CD4-positive, alpha-beta T cell treated with Interleukin-6 at 100 ng/mL for 8 hours (primary cell): ENCODE results near the gene PARD3.

ENCODE experiments used
- DNase-seq: peaks from one replicate; pipeline ENCODE4 v3.0.0-alpha.2; 2020; ENCODE audit warnings: mixed read lengths, low spot score

PARD3 gene

GRCh38 chr10:34689053-34689452, 126.0 kb downstream of the PARD3 start:
- DNase-seq, result no peak

DNA sequence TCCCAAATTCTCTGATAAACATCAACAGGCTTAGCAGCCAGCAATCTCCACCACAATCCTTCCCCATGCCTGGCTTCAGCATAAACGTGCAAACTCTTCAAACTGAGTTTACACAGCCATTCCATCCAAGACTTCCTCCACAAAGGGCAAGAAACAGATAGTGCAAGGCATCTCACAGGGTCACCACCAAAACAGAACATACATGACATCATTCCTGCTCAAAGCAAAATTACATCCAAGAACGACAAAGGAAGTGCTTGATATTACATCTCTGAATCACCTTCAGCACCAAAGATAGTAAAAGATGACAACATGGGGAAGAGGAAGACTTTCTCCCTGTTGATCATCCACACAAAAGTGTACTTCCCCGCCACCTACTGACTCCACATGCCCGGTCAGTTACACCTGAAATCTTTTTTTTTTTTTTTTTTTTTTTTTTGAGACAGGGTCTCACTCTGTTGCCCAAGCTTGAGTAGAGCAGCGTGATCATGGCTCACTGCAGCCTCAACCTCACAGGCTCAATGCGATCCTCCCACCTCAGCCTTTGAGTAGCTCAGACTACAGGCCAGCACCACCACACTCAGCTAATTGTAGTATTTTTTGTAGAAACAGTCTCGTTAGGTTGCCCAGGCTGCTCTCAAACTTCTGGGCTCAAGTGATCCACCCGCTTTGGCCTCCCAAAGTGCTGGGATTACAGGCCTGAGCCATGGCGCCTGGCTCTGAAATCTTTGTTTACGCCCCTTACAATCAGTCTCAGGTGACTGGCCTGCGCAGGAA, 127.5 kb downstream of the PARD3 start:
- DNase-seq, result no peak

- DNase-seq, result no peak
Observed at GRCh38 chr10:34682580-34682979, 132.5 kb downstream of the PARD3 start.

DNA sequence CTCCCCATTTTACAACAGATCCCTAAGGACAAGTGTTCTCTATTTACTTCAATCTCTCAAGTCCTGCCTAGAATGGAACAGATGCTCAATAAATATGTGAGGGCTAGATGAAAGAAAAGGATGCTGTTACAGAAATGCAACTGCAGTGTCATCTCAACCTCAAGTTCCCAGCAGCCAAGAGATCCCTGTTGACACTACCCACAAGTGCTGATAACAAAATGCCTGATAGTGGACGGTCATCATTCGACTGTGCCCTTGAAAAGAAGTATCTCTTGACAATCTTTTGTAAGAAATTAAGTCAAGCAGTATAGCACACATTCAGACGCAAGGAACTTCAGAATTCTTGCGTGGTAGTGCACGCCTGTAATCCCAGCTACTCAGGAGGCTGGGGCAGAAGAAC, 133.2 kb downstream of the PARD3 start:
- no peak for DNase-seq

- DNase-seq, result no peak
Observed at GRCh38 chr10:34679177-34679576, 135.9 kb downstream of the PARD3 start.

GRCh38 chr10:34677591-34677990, 137.5 kb downstream of the PARD3 start:
- DNase-seq, result no peak

GRCh38 chr10:34677132-34677531, 138.0 kb downstream of the PARD3 start:
- DNase-seq, result no peak

DNA sequence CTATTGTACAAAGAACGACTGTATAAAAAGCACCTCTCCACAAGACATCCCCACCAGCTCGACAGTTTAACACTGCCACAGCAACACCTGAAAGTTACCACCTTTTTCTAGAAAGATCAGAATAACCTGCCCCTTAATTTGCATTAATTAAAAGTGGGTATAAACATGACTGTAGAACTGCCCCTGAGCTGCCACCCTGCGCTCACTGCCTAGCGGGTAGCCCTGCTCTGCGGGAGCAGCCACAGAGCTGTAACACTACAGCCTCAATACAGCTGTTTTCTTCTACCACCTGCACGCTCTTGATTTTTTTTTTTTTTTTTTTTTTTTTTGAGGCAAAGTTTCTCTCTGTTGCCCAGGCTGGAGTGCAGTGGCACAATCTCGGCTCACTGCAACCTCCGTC, 140.9 kb downstream of the PARD3 start:
- no peak for DNase-seq

DNA sequence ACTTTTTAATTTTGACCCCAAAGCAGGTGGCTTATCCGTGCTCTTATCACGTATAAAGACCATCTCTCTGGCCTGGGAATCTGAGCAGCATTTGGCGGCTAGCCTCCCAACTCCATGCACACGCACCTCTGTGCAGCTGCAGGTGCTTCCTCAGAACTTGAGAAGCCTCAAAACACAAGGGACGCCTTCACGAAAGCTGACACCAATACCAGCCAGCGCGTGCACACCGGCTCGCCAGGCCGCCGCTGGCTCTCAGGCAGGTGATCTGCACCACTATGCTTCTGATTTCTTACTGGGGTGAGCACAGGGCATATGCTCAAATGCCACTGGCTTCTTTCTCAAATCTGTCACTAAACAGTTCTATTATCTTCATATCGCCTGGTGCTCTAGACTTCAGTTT, 145.0 kb downstream of the PARD3 start:
- DNase-seq, result no peak

- DNase-seq, result no peak
Observed at GRCh38 chr10:34669079-34669478, 146.0 kb downstream of the PARD3 start.

GRCh38 chr10:34667177-34667576, 147.9 kb downstream of the PARD3 start:
- no peak for DNase-seq

DNA sequence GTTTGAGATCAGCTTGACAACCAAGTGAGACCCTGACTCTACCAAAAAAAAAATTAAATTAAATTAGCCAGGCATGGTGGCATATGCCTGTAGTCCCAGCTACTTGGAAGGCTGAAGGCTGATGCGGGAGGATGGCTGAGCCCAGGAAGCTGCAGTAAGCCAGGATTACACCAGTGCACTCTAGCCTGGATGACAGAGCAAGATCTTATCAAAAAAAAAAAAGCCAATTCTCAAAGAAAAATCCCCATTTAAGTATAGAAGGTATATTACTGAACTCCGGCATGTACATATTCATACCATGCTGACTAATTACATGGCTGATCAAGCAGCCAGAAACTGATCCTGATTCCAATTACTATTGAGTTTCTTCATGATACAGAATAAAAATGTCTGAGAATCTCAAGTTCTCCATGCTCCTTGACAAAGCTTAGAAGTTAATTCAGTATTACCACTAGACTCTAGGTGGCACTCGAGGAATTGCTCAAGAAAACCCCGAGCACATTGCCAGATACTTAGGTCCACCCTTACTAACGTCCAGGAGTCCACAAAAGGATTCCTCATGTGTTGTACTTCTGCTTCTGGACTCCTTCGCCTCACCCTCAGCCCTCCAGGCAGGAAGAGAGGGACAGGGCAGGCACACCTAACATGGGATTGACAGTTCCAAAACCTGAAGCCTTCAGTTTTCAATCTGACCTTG, 148.9 kb downstream of the PARD3 start:
- no peak for DNase-seq

DNA sequence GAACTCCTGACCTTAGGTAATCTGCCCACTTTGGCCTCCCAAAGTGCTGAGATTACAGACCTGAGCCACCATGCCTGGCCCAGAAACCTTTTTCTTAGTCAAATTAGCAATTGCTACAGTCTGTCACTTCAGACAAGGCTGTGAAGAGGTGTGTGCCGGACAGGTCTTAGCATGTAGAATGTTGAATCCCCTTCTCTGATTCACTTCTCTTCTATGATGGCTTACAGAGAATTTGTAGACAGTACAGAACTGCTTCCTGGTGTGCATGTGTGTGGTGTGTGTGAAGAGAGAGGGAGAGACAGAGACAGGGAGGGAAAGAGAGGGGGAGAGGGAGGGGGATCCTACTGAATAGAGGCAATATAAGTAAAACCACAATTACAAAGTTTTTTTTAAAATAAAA, 150.4 kb downstream of the PARD3 start:
- DNase-seq, result no peak

GRCh38 chr10:34661580-34661979, 153.5 kb downstream of the PARD3 start:
- no peak for DNase-seq

DNA sequence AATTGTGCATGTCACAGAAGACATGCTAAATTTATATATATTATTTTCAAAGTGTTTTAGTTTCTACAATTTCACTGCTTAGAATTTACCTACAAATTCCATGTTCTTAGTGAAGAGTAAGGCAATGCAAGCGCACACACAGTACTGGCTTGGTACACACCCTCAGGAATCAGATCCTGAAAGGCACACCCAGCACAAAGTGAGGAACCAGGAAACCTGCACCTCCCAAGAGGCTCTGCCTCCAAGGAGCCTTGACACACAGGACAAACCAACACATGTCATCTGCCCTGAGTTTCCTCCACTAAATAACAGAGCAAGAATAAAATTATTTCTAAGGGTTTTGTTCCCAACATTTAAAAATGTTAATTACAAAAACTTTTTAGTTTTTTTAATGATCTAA, 156.2 kb downstream of the PARD3 start:
- no peak for DNase-seq

DNA sequence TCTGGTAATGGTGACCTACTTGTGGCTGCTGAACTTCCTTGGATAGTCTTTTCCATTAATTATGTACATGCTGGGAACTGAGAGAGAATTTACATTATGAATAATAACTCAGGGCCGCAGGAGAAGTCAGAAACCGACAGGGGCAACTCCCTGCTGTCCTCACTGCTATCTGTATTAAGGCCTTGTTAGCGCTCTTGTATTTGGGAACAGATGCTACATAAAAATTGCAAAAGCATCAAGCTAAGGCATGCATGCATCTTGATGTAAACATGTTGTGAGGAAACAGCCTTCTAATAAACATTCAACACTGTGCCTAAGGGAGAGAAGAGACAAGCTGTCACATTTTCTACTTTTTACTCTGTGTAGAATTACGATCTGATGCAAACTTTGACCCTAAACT, 158.4 kb downstream of the PARD3 start:
- DNase-seq, result no peak

DNA sequence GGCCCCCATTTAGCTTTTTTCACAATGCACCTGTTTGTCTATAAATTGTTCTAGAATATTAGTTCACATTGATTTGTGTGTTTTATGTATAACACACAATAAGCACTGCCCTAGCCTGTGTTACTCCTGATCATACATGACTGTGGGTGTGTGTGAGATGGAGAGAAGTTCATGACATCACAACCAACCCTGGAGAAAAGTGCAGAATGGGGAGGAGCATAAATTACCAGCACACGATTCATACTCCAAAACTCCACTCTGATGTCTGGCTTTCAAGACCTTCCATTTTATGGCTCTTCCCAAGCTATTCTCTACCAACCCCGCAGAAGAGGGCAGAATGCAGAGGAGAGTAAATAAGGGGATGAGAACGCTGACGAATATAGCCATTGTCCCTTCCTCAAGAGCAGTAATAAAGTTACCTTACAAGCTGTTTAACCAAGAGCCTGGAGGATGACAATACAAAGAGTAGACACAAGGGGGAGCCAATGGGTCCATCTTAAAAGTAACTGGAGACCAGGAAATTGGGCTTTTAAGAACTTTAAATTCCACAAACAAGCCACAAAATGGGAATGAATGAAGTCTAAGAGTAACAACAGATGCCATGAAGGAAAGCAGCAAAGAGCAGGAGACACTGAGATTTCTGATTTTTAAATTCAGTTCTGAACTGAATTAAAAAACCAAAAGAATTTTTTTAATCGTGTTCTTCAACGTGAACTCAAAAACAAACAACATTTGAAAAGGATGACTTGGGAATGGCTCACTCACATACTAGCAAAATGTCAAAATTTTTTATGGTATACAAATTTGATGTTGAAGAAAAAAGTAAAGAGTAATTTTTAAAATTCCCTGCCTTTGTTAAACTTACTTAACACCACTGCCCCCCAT, 159.6 kb downstream of the PARD3 start:
- DNase-seq, result no peak

GRCh38 chr10:34654211-34654610, 160.9 kb downstream of the PARD3 start:
- no peak for DNase-seq

DNA sequence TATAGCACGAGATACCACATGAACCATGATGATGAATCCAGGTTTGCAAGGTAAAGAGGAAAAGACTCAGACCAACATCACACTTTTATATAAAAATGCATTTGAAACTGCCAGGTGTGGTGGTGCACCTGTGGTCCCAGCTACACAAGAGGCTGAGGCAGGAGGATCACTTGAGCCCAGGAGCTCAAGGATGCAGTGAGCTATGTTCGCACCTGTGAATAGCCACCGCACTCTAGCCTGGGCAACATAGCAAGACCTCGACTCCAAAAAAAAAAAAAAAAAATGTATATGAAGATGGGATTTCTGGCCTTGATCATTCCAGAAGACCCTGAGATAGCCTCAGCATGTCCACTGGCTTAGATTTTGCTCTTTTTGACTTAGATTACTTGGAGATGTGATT, 161.6 kb downstream of the PARD3 start:
- DNase-seq, result no peak

GRCh38 chr10:34651416-34652195, 163.5 kb downstream of the PARD3 start:
- no peak for DNase-seq

DNA sequence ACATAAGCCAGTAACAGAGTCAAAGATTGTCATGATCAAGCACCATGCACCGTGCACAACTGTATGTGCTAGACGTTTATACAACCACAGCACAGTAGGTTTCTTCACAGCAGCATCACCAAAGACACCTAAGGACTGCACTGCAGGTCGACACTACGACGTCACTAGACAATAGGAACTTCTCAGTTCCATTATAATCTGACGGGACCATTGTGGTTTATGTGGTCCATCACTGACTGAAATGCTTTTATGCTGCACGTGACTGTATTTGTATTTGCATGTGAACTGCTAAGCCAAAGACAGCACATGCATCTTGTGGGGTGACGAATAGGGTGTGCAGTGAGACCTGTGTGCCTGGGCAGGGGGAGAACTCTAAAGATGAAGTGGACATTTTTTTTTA, 164.9 kb downstream of the PARD3 start:
- DNase-seq, result no peak

DNA sequence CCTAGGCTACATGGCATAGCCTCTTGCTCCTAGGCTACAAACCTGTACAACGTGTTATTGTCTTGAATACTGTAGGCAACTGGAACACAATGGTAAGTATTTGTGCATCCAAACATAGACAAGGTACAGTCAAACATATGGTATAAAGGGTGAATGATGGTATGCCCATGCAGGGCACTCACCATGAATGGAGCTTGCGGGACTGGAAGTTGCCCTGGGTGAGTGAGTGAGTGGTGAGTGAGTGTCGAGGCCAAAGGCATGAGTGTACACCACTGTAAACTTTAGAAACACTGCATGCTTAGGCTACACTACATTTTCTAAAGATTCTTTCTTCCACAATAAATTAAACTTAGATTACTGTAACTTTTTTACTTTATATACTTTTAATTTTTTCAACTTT, 165.7 kb downstream of the PARD3 start:
- DNase-seq, result no peak
